ENCODE data around the gene SLC2A14.
"Not testable (repeated sequence)": the region's sequence is repeated elsewhere in the genome, so short reads cannot be mapped to it uniquely, and the experiment has no call there.

The SLC2A14 gene

GRCh38 chr12:7869137-7869536 is 3.6 kb downstream of the SLC2A14 start:
- DNase-seq (ENCODE audit: low read depth), result peak; percentile 45

GRCh38 chr12:7868391-7868790 is 4.3 kb downstream of the SLC2A14 start:
- peak; percentile 25 for DNase-seq (ENCODE audit: low read depth)

- DNase-seq (ENCODE audit: low read depth), result no peak
These were observed 8.0 kb downstream of the SLC2A14 start for GRCh38 chr12:7864601-7865150.

- DNase-seq (ENCODE audit: low read depth), result not testable (repeated sequence)
These were observed 9.8 kb downstream of the SLC2A14 start for GRCh38 chr12:7862814-7863348.

- not testable (repeated sequence) for DNase-seq (ENCODE audit: low read depth)
These were observed 10.4 kb downstream of the SLC2A14 start for GRCh38 chr12:7862301-7862700.

- DNase-seq (ENCODE audit: low read depth), result peak; percentile 87
These were observed 13.2 kb downstream of the SLC2A14 start for GRCh38 chr12:7859552-7859951.

- no peak for DNase-seq (ENCODE audit: low read depth)
These were observed 14.7 kb downstream of the SLC2A14 start for GRCh38 chr12:7857971-7858370.

- DNase-seq (ENCODE audit: low read depth), result peak; percentile 9
These were observed 16.2 kb downstream of the SLC2A14 start for GRCh38 chr12:7856516-7856915.

GRCh38 chr12:7853557-7853956 is 19.2 kb downstream of the SLC2A14 start:
- DNase-seq (ENCODE audit: low read depth), result no peak

GRCh38 chr12:7851622-7852081 is 21.1 kb downstream of the SLC2A14 start:
- peak; percentile 4 for DNase-seq (ENCODE audit: low read depth)

GRCh38 chr12:7850099-7850498 is 22.6 kb downstream of the SLC2A14 start:
- DNase-seq (ENCODE audit: low read depth), result not testable (repeated sequence)

- not testable (repeated sequence) for DNase-seq (ENCODE audit: low read depth)
These were observed 24.7 kb downstream of the SLC2A14 start for GRCh38 chr12:7848098-7848422.

GRCh38 chr12:7847226-7848097 is 25.3 kb downstream of the SLC2A14 start:
- DNase-seq (ENCODE audit: low read depth), result not testable (repeated sequence)

- DNase-seq (ENCODE audit: low read depth), result peak; percentile 19
These were observed 28.6 kb downstream of the SLC2A14 start for GRCh38 chr12:7844116-7844515.

- peak; percentile 9 for DNase-seq (ENCODE audit: low read depth)
These were observed 29.1 kb downstream of the SLC2A14 start for GRCh38 chr12:7843583-7843982.

- DNase-seq (ENCODE audit: low read depth), result not testable (repeated sequence)
These were observed 29.6 kb downstream of the SLC2A14 start for GRCh38 chr12:7843149-7843548.

GRCh38 chr12:7842444-7842843 is 30.3 kb downstream of the SLC2A14 start:
- DNase-seq (ENCODE audit: low read depth), result peak; percentile 3

GRCh38 chr12:7839848-7840247 is 32.9 kb downstream of the SLC2A14 start:
- not testable (repeated sequence) for DNase-seq (ENCODE audit: low read depth)

- DNase-seq (ENCODE audit: low read depth), result not testable (repeated sequence)
These were observed 33.5 kb downstream of the SLC2A14 start for GRCh38 chr12:7839226-7839625.

- no peak for DNase-seq (ENCODE audit: low read depth)
These were observed 35.3 kb downstream of the SLC2A14 start for GRCh38 chr12:7837366-7837765.

- DNase-seq (ENCODE audit: low read depth), result no peak
These were observed 36.9 kb downstream of the SLC2A14 start for GRCh38 chr12:7835766-7836165.

GRCh38 chr12:7835116-7835515 is 37.6 kb downstream of the SLC2A14 start:
- no peak for DNase-seq (ENCODE audit: low read depth)

- peak; percentile 7 for DNase-seq (ENCODE audit: low read depth)
These were observed 38.0 kb downstream of the SLC2A14 start for GRCh38 chr12:7834701-7835100.

Data from EH (cell line).